Cardiac muscle cell (in vitro differentiated cells and primary cell): Measurements from ENCODE around the gene ACACA. TPM values are rescaled to one million over a fixed set of nuclear protein-coding genes. Genes with fewer than 3 reads are reported as not detected.

ENCODE experiments used
- DNase-seq, 2 donors: peaks; one replicate each; pipeline versions ENCODE4 v3.0.0 to v3.0.0-alpha.2; 2010 to 2017; ENCODE audit warnings: low read depth in 1 of 2, low spot score in 1 of 2
- H3K27ac ChIP-seq: fragments of 200-600 bp; sonication (generic); 2 replicates; pipeline ENCODE4 v1.5.1; 2016
- H3K27me3 ChIP-seq: fragments of 200-600 bp; sonication (generic); 2 replicates; pipeline ENCODE4 v1.6.0; 2016; ENCODE audit warnings: control low read depth
- H3K36me3 ChIP-seq: fragments of 200-600 bp; sonication (generic); 2 replicates; pipeline ENCODE4 v1.5.1; 2016; ENCODE audit warnings: control low read depth
- H3K4me1 ChIP-seq: fragments of 200-600 bp; sonication (generic); 2 replicates; pipeline ENCODE4 v1.8.1; 2017; ENCODE audit warnings: low read depth, mild to moderate bottlenecking, mixed run types
- H3K4me3 ChIP-seq: fragments of 200-600 bp; sonication (generic); 2 replicates; pipeline ENCODE4 v1.5.1; 2016; ENCODE audit warnings: mild to moderate bottlenecking
- H3K9me3 ChIP-seq: fragments of 200-600 bp; sonication (generic); 2 replicates; pipeline ENCODE4 v1.5.1; 2017; ENCODE audit warnings: low read depth, mild to moderate bottlenecking, control low read depth
- CTCF ChIP-seq: IDR thresholded peaks from 2 replicates; pipeline ENCODE4 v1.5.1; 2012; ENCODE audit warnings: low read depth, mild to moderate bottlenecking, low read length
- polyA plus RNA-seq: library from polyadenylated mRNA; unstranded; fragments of >200 nt; fragmentation: Nextera tagmentation; extraction: Ambion mirVana; gene quantifications from 2 replicates; pipeline ENCODE4 v1.2.1, GENCODE V29; 2016
- total RNA-seq: library from RNA; depleted of rRNA; stranded (reverse); fragments of >200 nt; gene quantifications from 2 replicates; pipeline ENCODE4 v1.2.3, GENCODE V29; 2016

ACACA gene
- total and polyA plus RNA-seq, 2 experiments from 2014 or later, result 42.5 to 47.6 TPM

- no peak for DNase-seq
- no peak for TF ChIP-seq CTCF
- no peak overlapping the region for H3K4me3 ChIP-seq
- no peaks in the 10 kb centered on the region for H3K9me3 ChIP-seq
- H3K27ac ChIP-seq, result peak overlapping the region; percentile 13
- no peaks in the 10 kb centered on the region for H3K36me3 ChIP-seq
- peaks cover 13% of the 10 kb centered on the region for H3K4me1 ChIP-seq
- no peaks in the 10 kb centered on the region for H3K27me3 ChIP-seq
These were observed 320.3 kb downstream of the ACACA start for GRCh38 chr17:37086334-37086733.

GRCh38 chr17:37084372-37084771, 322.3 kb downstream of the ACACA start:
- Histone ChIP-seq H3K4me3 (no peak overlapping the region), H3K36me3 (no peaks in the 10 kb centered on the region), H3K27ac (no peak overlapping the region), H3K4me1 (no peaks in the 10 kb centered on the region), H3K27me3 (no peaks in the 10 kb centered on the region), H3K9me3 (no peaks in the 10 kb centered on the region)
- no peak for DNase-seq
- no peak for TF ChIP-seq CTCF

GRCh38 chr17:37083456-37083855, 323.2 kb downstream of the ACACA start:
- H3K4me3 ChIP-seq, result no peak overlapping the region
- no peak for DNase-seq

GRCh38 chr17:37082985-37083384, 323.7 kb downstream of the ACACA start:
- H3K4me3 ChIP-seq, result no peak overlapping the region
- no peaks in the 10 kb centered on the region for H3K36me3 ChIP-seq
- no peak for DNase-seq
- H3K27ac ChIP-seq, result no peak overlapping the region
- no peaks in the 10 kb centered on the region for H3K9me3 ChIP-seq
- no peak for TF ChIP-seq CTCF
- no peaks in the 10 kb centered on the region for H3K27me3 ChIP-seq
- no peaks in the 10 kb centered on the region for H3K4me1 ChIP-seq

More at GRCh38 chr17:37083456-37083855, 323.2 kb downstream of the ACACA start:
- Histone ChIP-seq H3K4me1 (no peaks in the 10 kb centered on the region), H3K27me3 (no peaks in the 10 kb centered on the region), H3K36me3 (no peaks in the 10 kb centered on the region), H3K9me3 (no peaks in the 10 kb centered on the region), H3K27ac (no peak overlapping the region)
- TF ChIP-seq CTCF, result no peak

GRCh38 chr17:37082311-37082860, 324.2 kb downstream of the ACACA start:
- no peaks in the 10 kb centered on the region for H3K36me3 ChIP-seq
- H3K27ac ChIP-seq, result no peak overlapping the region
- H3K4me1 ChIP-seq, result no peaks in the 10 kb centered on the region
- no peaks in the 10 kb centered on the region for H3K9me3 ChIP-seq
- H3K4me3 ChIP-seq, result no peak overlapping the region
- no peak for DNase-seq
- no peaks in the 10 kb centered on the region for H3K27me3 ChIP-seq
- TF ChIP-seq CTCF, result no peak
